Measurements from ENCODE around the gene GRHL1.

- TF ChIP-seq CTCF (IDR thresholded peaks at IDR 0.05) (peak in 1 of 3 experiments; percentile 17), POLR2A (IDR thresholded peaks at IDR 0.05) (no peak), POLR2AphosphoS5 (IDR thresholded peaks at IDR 0.05; ENCODE audit: insufficient read depth in 1 of 2, low read depth in 1 of 2) (peak; percentile 61 to 83)
Observed at GRCh38 chr2:10042301-10043161, 91.0 kb downstream of the GRHL1 start.

All from vagina (tissue), 2 donors.